OCI-LY1 (cell line): ENCODE results near the gene SNX24.

Source experiments
- H2AFZ ChIP-seq: fragments of 200-600 bp; sonication (generic), shearing (Covaris generic); 2 replicates; pipeline ENCODE4 v1.6.0; 2014; ENCODE audit warnings: antibody characterized with exemption, mild to moderate bottlenecking, low read length
- H3F3A ChIP-seq: fragments of 200-600 bp; sonication (generic), shearing (Covaris generic); 2 replicates; pipeline ENCODE4 v1.6.0; 2014; ENCODE audit warnings: mild to moderate bottlenecking, antibody characterized with exemption, low read length, moderate library complexity; ENCODE audit not compliant: insufficient read depth
- H3K27ac ChIP-seq: fragments of 200-600 bp; sonication (generic); 2 replicates; pipeline ENCODE4 v1.5.1; 2014; ENCODE audit warnings: low read length, mixed run types, mild to moderate bottlenecking, low read depth; ENCODE audit not compliant: poor library complexity, severe bottlenecking
- H3K27me3 ChIP-seq: fragments of 200-600 bp; sonication (generic); 2 replicates; pipeline ENCODE4 v1.6.0; 2014; ENCODE audit warnings: antibody characterized with exemption, mild to moderate bottlenecking, low read length, moderate library complexity; ENCODE audit not compliant: insufficient read depth
- H3K36me3 ChIP-seq: fragments of 200-600 bp; sonication (generic); 2 replicates; pipeline ENCODE4 v1.6.1; 2014; ENCODE audit warnings: mild to moderate bottlenecking, antibody characterized with exemption, low read length, moderate library complexity, mixed read lengths; ENCODE audit not compliant: insufficient read depth
- H3K4me1 ChIP-seq: fragments of 200-600 bp; sonication (generic); 2 replicates; pipeline ENCODE4 v1.5.1; 2014; ENCODE audit warnings: mild to moderate bottlenecking, low read length, moderate library complexity; ENCODE audit not compliant: insufficient read depth, severe bottlenecking
- H3K4me2 ChIP-seq: fragments of 200-600 bp; sonication (generic), shearing (Covaris generic); 2 replicates; pipeline ENCODE4 v1.6.1; 2014; ENCODE audit warnings: low read length
- H3K4me3 ChIP-seq: fragments of 200-600 bp; sonication (generic); 2 replicates; pipeline ENCODE4 v1.5.1; 2014; ENCODE audit warnings: low read length, low read depth, mild to moderate bottlenecking, mixed read lengths; ENCODE audit not compliant: poor library complexity, severe bottlenecking
- H3K79me2 ChIP-seq: fragments of 200-600 bp; shearing (Covaris generic); 2 replicates; pipeline ENCODE4 v1.6.1; 2016; ENCODE audit warnings: mixed run types, low read length, mixed read lengths; ENCODE audit not compliant: insufficient read depth
- H3K9ac ChIP-seq: fragments of 200-600 bp; sonication (generic), shearing (Covaris generic); 2 replicates; pipeline ENCODE4 v1.6.1; 2014; ENCODE audit warnings: mild to moderate bottlenecking, low read length, mixed read lengths
- H3K9me2 ChIP-seq: fragments of 200-600 bp; sonication (generic), shearing (Covaris generic); 2 replicates; pipeline ENCODE4 v1.6.1; 2014; ENCODE audit warnings: low read depth, mild to moderate bottlenecking, low read length, mixed read lengths
- H3K9me3 ChIP-seq: fragments of 200-600 bp; shearing (Covaris generic); 2 replicates; pipeline ENCODE4 v1.6.1; 2014; ENCODE audit warnings: low read length, mixed read lengths
- H4K20me1 ChIP-seq: fragments of 200-600 bp; sonication (generic), shearing (Covaris generic); 2 replicates; pipeline ENCODE4 v1.6.0; 2016; ENCODE audit warnings: mild to moderate bottlenecking, low read length; ENCODE audit not compliant: insufficient read depth
- CTCF ChIP-seq: fragments of 200-600 bp; sonication (generic), shearing (Covaris generic); IDR thresholded peaks from 2 replicates; pipeline ENCODE4 v1.5.1; 2017; ENCODE audit warnings: mild to moderate bottlenecking, antibody characterized with exemption, low read length, moderate library complexity, mixed read lengths
- EZH2 ChIP-seq: fragments of 200-600 bp; sonication (generic), shearing (Covaris generic); IDR thresholded peaks from 2 replicates; pipeline ENCODE4 v1.8.0; 2017; ENCODE audit warnings: borderline replicate concordance, mixed run types, mild to moderate bottlenecking, antibody characterized with exemption, low read length, moderate library complexity, mixed read lengths

The SNX24 gene

GRCh38 chr5:122924203-122924602 lies 78.8 kb downstream of the SNX24 start:
- H3K4me1 ChIP-seq = no peaks in the 10 kb centered on the region
- H3K4me2 ChIP-seq = no peak overlapping the region
- no peaks in the 10 kb centered on the region for H3F3A ChIP-seq
- no peak overlapping the region for H3K27ac ChIP-seq
- no peaks in the 10 kb centered on the region for H3K9me2 ChIP-seq
- no peak overlapping the region for H2AFZ ChIP-seq
- no peaks in the 10 kb centered on the region for H3K9me3 ChIP-seq
- no peaks in the 10 kb centered on the region for H3K27me3 ChIP-seq
- no peaks in the 10 kb centered on the region for H3K79me2 ChIP-seq
- H3K4me3 ChIP-seq = no peak overlapping the region
- no peaks in the 10 kb centered on the region for H4K20me1 ChIP-seq
- no peak for TF ChIP-seq EZH2
- no peak for TF ChIP-seq CTCF
- H3K36me3 ChIP-seq = no peaks in the 10 kb centered on the region
- H3K9ac ChIP-seq = no peak overlapping the region

DNA sequence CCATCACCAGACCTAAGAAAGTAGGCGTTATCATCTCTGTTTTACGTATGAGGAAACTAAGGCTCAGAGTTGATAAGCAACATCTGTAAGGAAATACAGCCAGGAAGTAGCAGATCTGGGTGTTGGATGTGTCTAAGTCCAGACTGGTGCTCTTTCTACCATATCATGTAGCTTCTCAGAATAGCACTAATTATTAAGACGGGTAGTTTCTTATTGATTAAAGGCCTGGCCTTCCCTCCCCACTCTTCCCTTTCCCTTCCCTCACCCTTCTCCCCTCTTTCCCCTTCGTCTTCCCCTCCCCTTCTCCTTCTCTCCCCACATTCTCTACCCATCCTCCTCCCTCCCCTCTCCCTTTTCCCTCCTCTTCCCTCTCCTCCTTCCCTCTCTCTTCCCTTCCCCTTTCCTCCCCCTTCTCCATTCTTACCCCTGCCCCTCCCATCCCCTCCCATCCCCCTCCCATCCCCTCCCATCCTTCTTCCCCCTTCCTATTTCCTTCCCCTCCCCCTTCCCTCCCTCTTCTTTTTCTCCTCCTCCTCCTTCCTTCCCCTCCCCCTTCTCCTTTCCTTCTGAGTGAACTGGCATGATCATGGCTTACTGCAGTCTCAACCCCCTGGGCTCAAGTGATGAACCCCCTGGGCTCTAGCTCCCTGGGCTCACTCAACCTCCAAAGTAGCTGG lies 79.4 kb downstream of the SNX24 start:
- Histone ChIP-seq H3K27me3 (no peaks in the 10 kb centered on the region), H3K4me1 (no peaks in the 10 kb centered on the region), H3K9ac (no peak overlapping the region), H3K9me2 (no peaks in the 10 kb centered on the region), H3K4me2 (no peak overlapping the region), H3F3A (no peaks in the 10 kb centered on the region), H3K9me3 (no peaks in the 10 kb centered on the region), H2AFZ (no peak overlapping the region), H3K79me2 (no peaks in the 10 kb centered on the region), H4K20me1 (no peaks in the 10 kb centered on the region), H3K27ac (no peak overlapping the region), H3K36me3 (no peaks in the 10 kb centered on the region), H3K4me3 (no peak overlapping the region)
- no peak for TF ChIP-seq CTCF
- TF ChIP-seq EZH2 = no peak

DNA sequence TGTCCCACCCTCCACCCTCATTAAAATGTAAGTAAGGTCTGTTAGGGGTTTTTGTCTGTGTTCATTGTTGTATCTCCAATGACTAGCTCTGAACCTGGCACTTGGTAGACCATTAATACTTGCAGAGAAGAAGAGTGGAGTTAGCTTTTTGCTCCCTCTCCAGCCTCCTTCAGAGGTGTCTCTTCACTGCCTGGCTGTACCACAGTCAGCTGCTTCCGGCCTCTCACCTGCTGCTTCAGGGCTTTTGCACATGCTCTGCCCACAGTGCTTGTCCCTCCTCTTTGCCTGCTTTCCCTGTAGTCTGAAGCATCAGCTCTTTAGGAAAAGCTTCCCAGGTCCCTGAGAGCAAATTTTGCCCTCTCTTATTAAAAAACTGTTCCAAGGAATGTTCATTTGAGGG lies 83.6 kb downstream of the SNX24 start:
- Histone ChIP-seq H4K20me1 (no peaks in the 10 kb centered on the region), H3K4me1 (no peaks in the 10 kb centered on the region), H3K27me3 (no peaks in the 10 kb centered on the region), H3K9me2 (no peaks in the 10 kb centered on the region), H3K79me2 (no peaks in the 10 kb centered on the region), H3K27ac (no peak overlapping the region), H3K4me3 (no peak overlapping the region), H3F3A (no peaks in the 10 kb centered on the region), H3K9ac (no peak overlapping the region), H3K9me3 (no peaks in the 10 kb centered on the region), H3K36me3 (no peaks in the 10 kb centered on the region), H3K4me2 (no peak overlapping the region), H2AFZ (no peak overlapping the region)
- TF ChIP-seq EZH2 (no peak), CTCF (no peak)
